Activated gamma-delta T cell (primary cell): Measurements from ENCODE around the gene SPAG4.

ENCODE experiments used
- DNase-seq: peaks from one replicate; lab custom pipeline; 2025; lab: John Stamatoyannopoulos, UW

SPAG4 gene

GRCh38 chr20:35657271-35657670, 41.6 kb downstream of the SPAG4 start:
- DNase-seq, result no peak

- no peak for DNase-seq
These were observed 44.7 kb downstream of the SPAG4 start for GRCh38 chr20:35660122-35660937.

GRCh38 chr20:35661053-35661452, 45.4 kb downstream of the SPAG4 start:
- DNase-seq, result no peak

GRCh38 chr20:35661908-35662307, 46.3 kb downstream of the SPAG4 start:
- no peak for DNase-seq

GRCh38 chr20:35662551-35662950, 46.9 kb downstream of the SPAG4 start:
- no peak for DNase-seq

GRCh38 chr20:35663516-35664465, 48.2 kb downstream of the SPAG4 start:
- DNase-seq, result peak; percentile 11

GRCh38 chr20:35664466-35665206, 49.0 kb downstream of the SPAG4 start, which contains the start of the genes CPNE1 and RBM12:
CPNE1 (minus strand) TSS chr20:35664900; CDS start chr20:35632923, 31,977 bp downstream.
RBM12 (minus strand) TSS chr20:35664900; CDS start chr20:35655322, 9,578 bp downstream.
- DNase-seq, result peak; percentile 88

GRCh38 chr20:35665949-35666288, 50.3 kb downstream of the SPAG4 start:
- DNase-seq, result no peak

- no peak for DNase-seq
These were observed 53.6 kb downstream of the SPAG4 start for GRCh38 chr20:35669221-35669620.

GRCh38 chr20:35669681-35670080, 54.1 kb downstream of the SPAG4 start:
- DNase-seq, result no peak
